Tibial nerve (tissue), 4 donors: ENCODE data around the gene PLCB4. TPM values are rescaled to one million over a fixed set of nuclear protein-coding genes. Genes with fewer than 3 reads are reported as not detected.

Experiments
- DNase-seq, 2 donors: peaks; one replicate each; pipeline ENCODE4 v3.0.0-alpha.2; 2019; ENCODE audit warnings: low spot score in 2 of 2
- H3K27ac ChIP-seq, 4 donors: fragments of 200-600 bp; sonication (generic) in 3 of 4; one replicate each; pipeline ENCODE4 v1.5.1; 2017 to 2019; ENCODE audit warnings: mild to moderate bottlenecking in 1 of 4
- H3K27me3 ChIP-seq, 2 donors: fragments of 200-600 bp; sonication (generic) in 1 of 2; one replicate each; pipeline versions ENCODE4 v1.5.1 to v1.6.0; 2017 to 2019
- H3K36me3 ChIP-seq, 3 donors: fragments of 200-600 bp; sonication (generic); one replicate each; pipeline ENCODE4 v1.5.1; 2018 to 2019
- H3K4me1 ChIP-seq, 4 donors: fragments of 200-600 bp; sonication (generic) in 3 of 4; one replicate each; pipeline ENCODE4 v1.5.1; 2017 to 2019
- H3K4me3 ChIP-seq, 4 donors: fragments of 200-600 bp; sonication (generic) in 3 of 4; one replicate each; pipeline ENCODE4 v1.5.1; 2017 to 2019; ENCODE audit warnings: mild to moderate bottlenecking in 1 of 4, moderate library complexity in 1 of 4
- H3K9me3 ChIP-seq, 4 donors: fragments of 200-600 bp; sonication (generic) in 3 of 4; one replicate each; pipeline ENCODE4 v1.5.1; 2017 to 2019
- CTCF ChIP-seq, 5 experiments: fragments of 200-600 bp in 3 of 5; fragments of 450-650 bp in 2 of 5; sonication (generic) in 3 of 5; IDR thresholded peaks; one replicate each; pipeline ENCODE4 v1.5.1; 2016 to 2019; ENCODE audit warnings: antibody characterized with exemption in 5 of 5, mild to moderate bottlenecking in 3 of 5, moderate library complexity in 2 of 5
- EP300 ChIP-seq, 2 donors: sonication (generic); formaldehyde crosslinking; IDR thresholded peaks; one replicate each; pipeline ENCODE4 v1.6.1; 2017; ENCODE audit warnings: antibody characterized with exemption in 2 of 2, mild to moderate bottlenecking in 1 of 2
- POLR2A ChIP-seq, 2 donors: fragments of 450-650 bp; IDR thresholded peaks; one replicate each; pipeline ENCODE4 v1.6.1; 2017; ENCODE audit warnings: antibody characterized with exemption in 2 of 2, mild to moderate bottlenecking in 2 of 2, moderate library complexity in 2 of 2
- WGBS, 2 donors: methylation state at CpG; one replicate each; pipeline ENCODE4 v1.1.5; 2018; 5-methylcytosine and 5-hydroxymethylcytosine counted together
- total RNA-seq, 4 donors: library from RNA; depleted of rRNA; stranded (reverse); fragments of >200 nt; gene quantifications; one replicate each; pipeline ENCODE4 v1.1.0, GENCODE V29; 2016

PLCB4 gene
- total RNA-seq, 4 donors from 2014 or later: 35.7 to 52.9 (median 40.1) TPM

- no peak overlapping the region for H3K27ac ChIP-seq
- TF ChIP-seq CTCF (IDR thresholded peaks at IDR 0.05) (no peak), POLR2A (IDR thresholded peaks at IDR 0.05) (no peak), EP300 (IDR thresholded peaks at IDR 0.05) (peak in 1 of 2 donors; percentile 16)
- WGBS, 2 donors: 63 to 72% methylated on average over 3 of the region's 3 CpGs
- no peaks in the 10 kb centered on the region for H3K4me1 ChIP-seq
- peaks cover 0 to 36% (median 0%) of the 10 kb centered on the region in 3 donors for H3K36me3 ChIP-seq
- no peaks in the 10 kb centered on the region for H3K9me3 ChIP-seq
- no peaks in the 10 kb centered on the region for H3K27me3 ChIP-seq
- no peak overlapping the region for H3K4me3 ChIP-seq
- no peak for DNase-seq
Observed at GRCh38 chr20:9401371-9401770, 332.5 kb downstream of the PLCB4 start.

GRCh38 chr20:9402141-9402540, 333.3 kb downstream of the PLCB4 start:
- 85% methylated on average over 6 of the region's 6 CpGs for WGBS, 2 donors
- no peaks in the 10 kb centered on the region for H3K4me1 ChIP-seq
- no peak for DNase-seq
- H3K27ac ChIP-seq: no peak overlapping the region
- no peak overlapping the region for H3K4me3 ChIP-seq
- H3K36me3 ChIP-seq: peaks cover 0 to 44% (median 0%) of the 10 kb centered on the region in 3 donors
- no peaks in the 10 kb centered on the region for H3K9me3 ChIP-seq
- TF ChIP-seq EP300 (IDR thresholded peaks at IDR 0.05) (no peak), CTCF (IDR thresholded peaks at IDR 0.05) (no peak)
- no peaks in the 10 kb centered on the region for H3K27me3 ChIP-seq

GRCh38 chr20:9402546-9402945, 333.7 kb downstream of the PLCB4 start:
- Histone ChIP-seq H3K27ac (no peak overlapping the region), H3K9me3 (no peaks in the 10 kb centered on the region), H3K4me1 (no peaks in the 10 kb centered on the region), H3K36me3 (peaks cover 0 to 48% (median 0%) of the 10 kb centered on the region in 3 donors), H3K27me3 (no peaks in the 10 kb centered on the region), H3K4me3 (no peak overlapping the region)
- DNase-seq: no peak
- WGBS, 2 donors: 97 to 98% methylated on average over 3 of the region's 3 CpGs
- no peak for TF ChIP-seq POLR2A (IDR thresholded peaks at IDR 0.05)

GRCh38 chr20:9403448-9403847, 334.6 kb downstream of the PLCB4 start:
- H3K4me3 ChIP-seq: no peak overlapping the region
- peaks cover 0 to 8% (median 0%) of the 10 kb centered on the region in 4 donors for H3K4me1 ChIP-seq
- peaks cover 0 to 48% (median 0%) of the 10 kb centered on the region in 3 donors for H3K36me3 ChIP-seq
- H3K27ac ChIP-seq: no peak overlapping the region
- H3K9me3 ChIP-seq: no peaks in the 10 kb centered on the region
- DNase-seq: no peak
- no peaks in the 10 kb centered on the region for H3K27me3 ChIP-seq
- no peak for TF ChIP-seq POLR2A (IDR thresholded peaks at IDR 0.05)
- TF ChIP-seq CTCF (IDR thresholded peaks at IDR 0.05): no peak
- TF ChIP-seq EP300 (IDR thresholded peaks at IDR 0.05): no peak

GRCh38 chr20:9407805-9408421, 339.0 kb downstream of the PLCB4 start:
- H3K4me1 ChIP-seq: peaks cover 0 to 23% (median 2%) of the 10 kb centered on the region in 4 donors
- H3K36me3 ChIP-seq: peaks cover 0 to 58% (median 0%) of the 10 kb centered on the region in 3 donors
- H3K27me3 ChIP-seq: no peaks in the 10 kb centered on the region
- no peaks in the 10 kb centered on the region for H3K9me3 ChIP-seq
- TF ChIP-seq POLR2A (IDR thresholded peaks at IDR 0.05) (no peak), EP300 (IDR thresholded peaks at IDR 0.05) (no peak), CTCF (IDR thresholded peaks at IDR 0.05) (peak; percentile 63 to 84 (median 80))
- no peak overlapping the region for H3K4me3 ChIP-seq
- peak; percentile 60 to 91 for DNase-seq
- WGBS, 2 donors: 43 to 47% methylated on average over 8 of the region's 8 CpGs
- no peak overlapping the region for H3K27ac ChIP-seq
